Measurements from ENCODE around the gene NRXN2.
A peak's percentile ranks its signal among the peaks of the same experiment; 100 is the strongest.
"Not testable (repeated sequence)": the region's sequence is repeated elsewhere in the genome, so short reads cannot be mapped to it uniquely, and the experiment has no call there.

The NRXN2 gene

DNA sequence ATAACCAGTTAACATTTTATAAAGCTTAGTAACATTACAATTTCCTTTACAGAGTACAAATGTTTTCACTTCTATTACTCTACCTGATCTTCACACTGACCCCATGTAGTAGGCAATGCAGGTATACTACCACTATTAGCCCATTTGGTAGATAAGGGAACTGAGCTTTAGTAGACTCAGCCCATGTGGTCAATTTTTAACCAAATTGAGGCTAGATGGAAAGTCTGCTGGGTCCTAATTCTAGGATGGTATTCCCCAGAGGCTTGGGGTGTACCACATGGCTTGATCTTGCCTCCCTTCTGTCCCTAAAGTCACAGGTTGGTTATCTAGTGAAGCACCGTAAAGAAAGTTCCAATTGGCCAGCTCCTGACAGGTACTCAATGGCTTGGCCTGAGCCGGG lies 48.2 kb downstream of the NRXN2 start:
- DNase-seq (ENCODE audit: low spot score), result no peak

GRCh38 chr11:64673279-64673678 lies 49.7 kb downstream of the NRXN2 start:
- DNase-seq (ENCODE audit: low spot score), result no peak

DNA sequence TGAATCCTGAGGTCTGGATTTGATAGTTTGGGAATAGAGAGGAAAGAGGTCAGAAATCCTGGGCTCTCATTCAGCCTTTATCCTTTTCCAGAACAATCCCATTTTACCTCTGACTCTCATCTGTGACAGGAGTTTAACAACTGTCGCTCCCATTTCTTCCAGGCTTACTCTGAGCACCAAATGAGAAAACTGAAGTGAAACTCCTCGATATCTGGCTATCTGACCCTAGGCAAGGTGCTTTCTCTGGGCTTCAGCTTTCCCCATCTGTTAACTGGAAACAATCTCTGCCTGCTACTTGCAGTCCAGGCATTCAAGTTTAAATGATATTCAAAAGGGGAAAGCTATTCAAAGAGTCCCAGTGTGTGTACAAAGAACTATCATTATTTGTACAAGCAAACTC lies 50.1 kb downstream of the NRXN2 start:
- DNase-seq (ENCODE audit: low spot score), result no peak

DNA sequence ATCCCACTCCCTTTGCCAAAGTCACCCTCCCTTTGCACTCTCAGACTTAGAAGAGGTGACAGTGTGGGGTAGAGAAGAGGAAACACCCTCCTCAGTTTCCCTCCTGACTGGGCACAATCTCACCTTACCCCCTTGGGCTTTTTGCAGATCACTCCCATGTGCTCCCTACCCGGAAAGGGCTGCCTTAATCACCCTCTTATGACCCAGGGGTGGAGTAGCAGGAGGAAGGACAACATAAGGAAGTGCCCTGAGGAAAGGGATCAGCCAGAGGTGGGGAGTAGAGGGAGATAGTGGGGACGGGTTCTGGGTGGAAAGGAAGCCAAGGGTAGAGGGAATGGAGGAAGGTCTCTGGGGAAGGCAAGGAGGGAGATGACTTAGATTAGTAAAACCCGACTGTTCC lies 52.0 kb downstream of the NRXN2 start:
- no peak for DNase-seq (ENCODE audit: low spot score)

DNA sequence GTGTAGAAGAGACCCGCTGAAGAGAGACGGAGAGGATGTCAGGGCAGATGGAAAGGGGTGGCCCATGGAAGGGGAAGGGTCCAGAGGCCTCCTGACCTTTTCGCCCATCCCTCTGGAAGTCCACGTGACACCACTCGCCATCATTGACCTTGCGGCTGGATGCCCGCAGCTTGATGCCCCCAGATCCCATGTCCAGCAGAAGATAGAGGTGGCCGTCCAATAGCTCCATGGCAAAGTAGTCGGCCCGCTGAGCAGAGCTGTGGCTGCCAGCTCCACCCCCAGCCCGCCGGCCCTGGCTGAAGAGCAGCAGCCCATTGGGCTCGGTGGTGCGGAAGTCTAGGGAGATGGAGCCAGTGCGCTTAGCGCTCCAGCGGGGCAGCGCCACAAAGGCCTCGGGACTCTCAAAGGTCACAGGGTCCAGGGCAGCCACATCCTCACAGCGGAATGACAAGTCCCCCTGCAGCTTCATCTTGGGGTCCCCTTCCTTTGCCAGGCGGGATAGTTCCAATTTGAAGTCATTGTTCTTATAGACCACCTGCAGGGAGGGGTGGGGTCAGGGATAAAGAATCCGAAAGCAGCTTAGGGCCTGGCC lies 55.7 kb downstream of the NRXN2 start:
- DNase-seq (ENCODE audit: low spot score), result no peak

GRCh38 chr11:64665411-64665821 lies 57.6 kb downstream of the NRXN2 start:
- no peak for DNase-seq (ENCODE audit: low spot score)

DNA sequence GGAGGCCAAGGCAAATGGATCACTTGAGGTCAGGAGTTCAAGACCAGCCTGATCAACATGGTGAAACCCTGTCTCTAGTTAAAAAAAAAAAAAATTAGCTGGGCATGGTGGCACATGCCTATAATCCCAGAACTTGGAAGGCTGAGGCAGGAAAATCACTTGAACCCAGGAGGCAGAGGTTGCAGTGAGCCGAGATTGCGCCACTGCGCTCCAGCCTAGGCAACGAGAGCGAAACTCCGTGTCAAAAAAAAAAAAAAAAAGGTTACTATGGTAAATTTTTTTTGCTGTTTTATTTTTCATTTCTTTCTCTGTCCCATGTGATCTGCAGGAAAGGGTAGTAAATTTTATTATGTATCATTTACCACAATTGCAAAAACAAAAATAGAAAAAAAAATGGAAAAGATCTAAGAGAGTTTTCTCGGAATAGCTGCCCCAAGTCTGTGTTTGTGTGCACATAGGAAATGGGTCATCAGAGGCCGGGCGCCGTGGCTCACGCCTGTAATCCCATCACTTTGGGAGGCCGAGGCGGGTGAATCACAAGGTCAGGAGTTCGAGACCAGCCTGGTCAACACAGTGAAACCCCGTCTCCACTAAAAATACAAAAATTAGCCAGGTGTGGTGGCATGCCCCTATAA lies 58.6 kb downstream of the NRXN2 start:
- not testable (repeated sequence) for DNase-seq (ENCODE audit: low spot score)

DNA sequence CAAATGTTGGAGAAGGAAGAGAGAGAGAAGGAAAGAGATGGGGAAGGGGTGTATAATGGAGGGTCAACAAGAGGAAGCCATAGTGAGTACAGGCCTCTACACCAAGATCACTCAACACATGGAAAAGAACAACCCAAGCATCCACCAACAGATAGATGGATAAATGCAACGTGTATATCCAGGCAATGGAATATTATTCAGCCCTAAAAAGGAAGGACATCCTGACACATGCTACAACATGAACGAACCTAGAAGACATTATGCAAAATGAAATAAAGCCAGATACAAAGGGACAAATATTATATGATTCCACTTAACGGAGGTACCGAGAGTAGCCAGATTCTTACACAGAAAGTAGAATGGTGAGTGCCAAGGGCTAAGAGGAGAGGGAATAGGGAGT lies 59.3 kb downstream of the NRXN2 start:
- no peak for DNase-seq (ENCODE audit: low spot score)

GRCh38 chr11:64661614-64662013 lies 61.4 kb downstream of the NRXN2 start:
- DNase-seq (ENCODE audit: low spot score), result no peak

DNA sequence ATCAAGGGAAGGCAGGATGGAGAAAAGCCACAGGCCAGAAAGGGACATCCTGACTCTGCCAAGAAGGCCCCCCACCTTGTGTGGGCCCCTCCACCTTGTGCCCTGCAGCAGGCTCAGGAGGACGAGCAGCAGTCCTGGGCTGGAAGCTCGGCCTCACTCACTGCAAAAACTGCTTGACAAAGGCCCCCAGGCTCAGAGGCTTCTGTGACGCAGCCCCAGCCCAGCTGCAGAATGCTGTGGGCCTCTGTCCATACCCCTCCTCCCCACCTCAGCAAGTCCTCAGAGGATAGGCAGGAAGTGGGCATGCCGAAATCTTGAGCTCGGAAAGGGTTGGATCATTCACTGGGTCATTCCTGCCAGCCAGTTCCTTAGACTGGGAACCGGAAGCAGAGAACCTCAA lies 61.9 kb downstream of the NRXN2 start:
- no peak for DNase-seq (ENCODE audit: low spot score)

DNA sequence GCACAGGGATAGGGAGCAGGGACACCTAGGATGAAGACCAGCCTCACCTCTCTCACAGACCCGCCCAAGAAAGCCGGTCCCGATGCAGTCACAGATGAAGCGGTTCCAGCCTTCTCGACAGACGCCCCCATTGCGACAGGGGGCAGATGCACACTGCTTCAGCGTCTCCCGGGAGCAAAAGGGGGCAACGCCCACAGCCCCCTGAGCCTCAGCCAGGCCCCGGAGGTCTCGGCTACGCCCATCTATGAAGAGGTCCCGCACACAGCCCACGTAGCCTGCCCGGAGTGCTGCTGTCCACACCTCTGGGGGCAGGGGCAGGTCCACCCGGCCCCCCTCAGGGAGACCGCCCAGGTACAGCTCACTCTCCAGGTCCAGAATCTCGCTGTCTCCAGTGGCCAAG lies 62.3 kb downstream of the NRXN2 start:
- no peak for DNase-seq (ENCODE audit: low spot score)

DNA sequence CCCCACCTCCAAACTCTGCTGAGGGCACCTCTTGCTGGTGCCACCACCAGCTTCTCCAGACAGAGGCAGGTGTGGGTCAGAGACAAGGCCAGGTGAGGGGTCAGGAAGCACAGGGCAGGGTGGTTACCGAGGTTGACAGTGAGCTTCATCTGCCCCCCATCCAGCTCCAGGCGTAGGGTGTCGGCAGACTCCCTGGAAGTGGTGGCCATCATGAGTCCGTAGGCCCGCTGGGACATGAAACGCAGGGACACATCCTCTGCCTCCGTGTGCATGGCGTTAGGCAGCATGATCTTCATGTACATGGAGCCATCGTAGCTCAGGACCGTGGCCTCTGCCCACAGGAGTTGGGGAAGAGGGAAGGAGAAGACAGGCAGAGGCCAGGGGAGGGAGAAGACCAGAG lies 62.8 kb downstream of the NRXN2 start:
- DNase-seq (ENCODE audit: low spot score), result no peak

GRCh38 chr11:64659417-64660144 lies 63.4 kb downstream of the NRXN2 start:
- no peak for DNase-seq (ENCODE audit: low spot score)

GRCh38 chr11:64658265-64658664 lies 64.7 kb downstream of the NRXN2 start:
- no peak for DNase-seq (ENCODE audit: low spot score)

DNA sequence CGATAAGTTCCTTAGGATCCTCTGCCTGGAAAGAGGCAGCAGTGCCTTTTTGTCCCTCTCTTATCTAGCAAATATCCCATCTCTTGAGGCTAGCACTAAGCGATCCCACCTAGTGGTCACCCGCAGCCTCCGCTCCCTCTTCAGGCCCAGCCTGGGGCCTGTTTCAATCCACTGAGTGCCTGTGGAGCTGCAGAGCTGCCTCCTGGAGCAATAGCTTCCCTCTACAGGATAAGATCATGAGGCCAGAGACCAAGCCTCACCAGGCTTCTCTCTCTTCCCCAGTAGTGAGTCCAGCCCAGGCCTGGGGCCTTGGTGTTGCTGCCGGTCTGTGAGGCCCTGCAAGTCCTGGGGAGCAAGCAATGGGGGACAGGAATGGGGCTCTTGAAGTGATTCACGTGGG lies 66.1 kb downstream of the NRXN2 start:
- DNase-seq (ENCODE audit: low spot score), result no peak

DNA sequence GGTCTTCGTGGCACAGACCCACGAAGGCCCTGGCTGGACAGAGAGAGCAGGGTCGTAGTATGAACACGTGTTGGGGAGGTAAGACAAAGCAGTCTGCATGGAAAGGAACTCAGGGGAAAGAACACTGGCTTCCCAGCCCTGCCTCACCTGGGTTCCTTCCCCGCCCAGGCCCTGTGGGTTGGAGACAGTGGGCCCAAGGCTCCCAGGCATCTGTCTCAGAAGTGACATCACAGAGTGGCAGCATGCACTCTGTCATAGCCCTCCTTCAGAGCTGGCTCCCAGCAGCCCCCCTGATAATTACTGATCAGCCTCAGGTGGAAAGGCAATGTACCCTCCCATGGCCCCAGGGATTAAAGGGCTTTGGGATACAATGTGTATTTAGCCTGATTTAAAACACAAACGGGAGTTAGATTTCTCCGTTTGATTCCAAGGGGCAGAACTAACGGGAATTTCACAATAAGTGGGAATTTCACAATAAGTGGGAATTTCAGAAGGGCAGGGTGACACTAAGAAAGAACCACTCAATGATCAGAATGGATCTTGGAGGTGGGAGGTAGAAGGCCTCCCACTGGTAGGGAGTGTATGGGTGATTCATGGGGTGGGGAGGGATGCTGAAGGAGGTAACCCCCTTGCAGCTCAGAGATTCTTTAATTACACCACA lies 66.9 kb downstream of the NRXN2 start:
- no peak for DNase-seq (ENCODE audit: low spot score)

GRCh38 chr11:64654958-64655541 lies 67.9 kb downstream of the NRXN2 start:
- no peak for DNase-seq (ENCODE audit: low spot score)

DNA sequence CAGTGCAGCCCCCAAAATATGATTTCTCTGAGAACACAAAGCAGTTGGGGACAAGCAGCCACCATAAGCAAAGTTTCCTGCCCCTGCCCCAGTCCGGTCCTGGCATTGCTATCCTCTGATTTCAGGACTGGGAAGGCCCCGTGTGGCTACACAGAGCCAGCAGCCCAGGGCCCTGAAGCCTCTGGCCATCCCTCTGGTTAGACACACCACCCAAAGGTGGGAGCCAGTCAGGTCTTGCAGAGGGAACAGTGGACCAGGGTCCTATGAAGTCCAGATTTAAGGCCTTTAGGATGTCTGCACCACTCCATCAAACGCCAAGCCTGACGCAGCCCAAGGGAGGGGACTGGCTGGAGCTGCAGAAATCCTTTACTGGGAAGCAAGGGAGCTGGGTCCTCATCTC lies 68.6 kb downstream of the NRXN2 start:
- no peak for DNase-seq (ENCODE audit: low spot score)

GRCh38 chr11:64653388-64653973 lies 69.5 kb downstream of the NRXN2 start:
- DNase-seq (ENCODE audit: low spot score), result no peak

- DNase-seq (ENCODE audit: low spot score), result peak; percentile 64
Measured at GRCh38 chr11:64652586-64653387, 70.2 kb downstream of the NRXN2 start.

DNA sequence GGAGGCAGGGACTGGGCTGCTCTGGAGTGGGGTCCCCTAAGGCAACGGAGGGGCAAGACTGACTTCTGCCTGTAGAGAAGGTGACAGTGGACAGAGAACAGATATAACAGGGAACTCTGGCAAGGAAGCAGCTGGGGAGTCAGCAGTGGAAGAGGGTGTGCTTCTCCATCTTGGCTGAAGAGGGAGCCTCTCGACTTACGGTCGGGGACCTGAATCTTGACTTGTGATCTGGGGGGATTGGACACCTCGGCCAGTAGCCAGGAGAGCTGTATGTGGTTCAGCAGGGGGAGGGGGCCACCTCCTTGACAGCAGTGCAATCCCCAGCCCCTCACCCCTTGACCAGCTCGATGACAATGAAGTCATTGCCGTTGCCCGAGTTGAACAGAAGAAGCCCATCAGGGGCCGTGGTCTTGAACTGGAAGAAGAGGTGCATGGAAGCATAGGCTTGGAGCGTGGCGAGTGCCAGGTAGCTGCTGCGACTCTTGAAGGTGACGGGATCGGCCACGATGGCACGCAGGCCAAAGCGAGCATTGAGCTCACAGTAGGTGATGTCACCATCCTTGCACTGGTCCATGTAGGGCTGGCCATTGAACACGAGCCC lies 72.0 kb downstream of the NRXN2 start:
- no peak for DNase-seq (ENCODE audit: low spot score)

Data from CD4-positive, alpha-beta T cell treated with Interleukin-15 for 4 hours (primary cell).